Liver (tissue), 9 donors: Measurements from ENCODE around the gene TMEM255A. TPM values are rescaled to one million over a fixed set of nuclear protein-coding genes. Genes with fewer than 3 reads are reported as not detected.

ENCODE experiments used
- DNase-seq: peaks from one replicate; pipeline ENCODE4 v3.0.0-alpha.2; 2017; ENCODE audit warnings: low spot score
- H3K27ac ChIP-seq, 2 donors: one replicate each; pipeline ENCODE4 v1.7.0; 2013; ENCODE audit warnings: inconsistent platforms in 2 of 2, low read length in 2 of 2, control low read depth in 1 of 2, low read depth in 1 of 2, mild to moderate bottlenecking in 1 of 2
- H3K27me3 ChIP-seq, 4 donors: one replicate each; pipeline versions ENCODE4 v1.6.1 to v1.7.0; 2013; ENCODE audit warnings: low read length in 3 of 4, inconsistent platforms in 1 of 4, mild to moderate bottlenecking in 1 of 4, moderate library complexity in 1 of 4; ENCODE audit not compliant: control insufficient read depth in 4 of 4, insufficient read depth in 4 of 4
- H3K36me3 ChIP-seq, 4 donors: one replicate each; pipeline versions ENCODE4 v1.6.1 to v1.7.0; 2013; ENCODE audit warnings: low read length in 3 of 4, mild to moderate bottlenecking in 3 of 4, low read depth in 1 of 4, moderate library complexity in 1 of 4; ENCODE audit not compliant: control insufficient read depth in 4 of 4, insufficient read depth in 3 of 4
- H3K4me1 ChIP-seq, 4 donors: one replicate each; pipeline versions ENCODE4 v1.6.1 to v1.7.0; 2013; ENCODE audit warnings: low read length in 3 of 4, mild to moderate bottlenecking in 3 of 4, moderate library complexity in 1 of 4; ENCODE audit not compliant: control insufficient read depth in 4 of 4, insufficient read depth in 4 of 4
- H3K4me3 ChIP-seq, 3 donors: one replicate each; pipeline versions ENCODE4 v1.6.1 to v1.7.0; 2013; ENCODE audit warnings: low read length in 3 of 3, control low read depth in 1 of 3, low read depth in 1 of 3, mild to moderate bottlenecking in 1 of 3
- H3K9ac ChIP-seq, 2 donors: one replicate each; pipeline ENCODE4 v1.7.0; 2013; ENCODE audit warnings: low read length in 2 of 2, mild to moderate bottlenecking in 2 of 2, moderate library complexity in 2 of 2, control low read depth in 1 of 2, low read depth in 1 of 2
- H3K9me3 ChIP-seq, 4 donors: one replicate each; pipeline versions ENCODE4 v1.6.1 to v1.7.0; 2013; ENCODE audit warnings: low read length in 3 of 4; ENCODE audit not compliant: control insufficient read depth in 4 of 4
- EGR1 ChIP-seq, 2 donors: IDR thresholded peaks; 2 replicates each; pipeline ENCODE4 v1.6.1; 2016 to 2018; ENCODE audit warnings: antibody characterized with exemption in 2 of 2, low read depth in 2 of 2
- FOXA1 ChIP-seq: IDR thresholded peaks from 2 replicates; pipeline ENCODE4 v1.6.1; 2016; ENCODE audit warnings: antibody characterized with exemption
- FOXA2 ChIP-seq: IDR thresholded peaks from 2 replicates; pipeline ENCODE4 v1.6.1; 2016; ENCODE audit warnings: antibody characterized with exemption
- HNF4A ChIP-seq, 2 donors: conservative IDR thresholded peaks; 2 replicates each; pipeline ENCODE4 v1.6.1; 2016; ENCODE audit warnings: antibody characterized with exemption in 2 of 2, mild to moderate bottlenecking in 2 of 2
- JUND ChIP-seq, 2 donors: IDR thresholded peaks; 2 replicates each; pipeline ENCODE4 v1.6.1; 2016; ENCODE audit warnings: antibody characterized with exemption in 2 of 2
- NR2F2 ChIP-seq: IDR thresholded peaks from 2 replicates; pipeline ENCODE4 v1.6.1; 2016; ENCODE audit warnings: antibody characterized with exemption
- RAD21 ChIP-seq, 2 donors: IDR thresholded peaks; 2 replicates each; pipeline ENCODE4 v1.6.1; 2016; ENCODE audit warnings: antibody characterized with exemption in 2 of 2, mild to moderate bottlenecking in 2 of 2
- RXRA ChIP-seq, 2 donors: IDR thresholded peaks; 2 replicates each; pipeline ENCODE4 v1.6.1; 2017 to 2018; ENCODE audit warnings: antibody characterized with exemption in 2 of 2, mild to moderate bottlenecking in 1 of 2
- SP1 ChIP-seq: IDR thresholded peaks from 2 replicates; pipeline ENCODE4 v1.6.1; 2018; ENCODE audit warnings: antibody characterized with exemption, mild to moderate bottlenecking
- TAF1 ChIP-seq: conservative IDR thresholded peaks from 2 replicates; pipeline ENCODE4 v1.6.1; 2016; ENCODE audit warnings: antibody characterized with exemption, mild to moderate bottlenecking
- YY1 ChIP-seq: IDR thresholded peaks from 2 replicates; pipeline ENCODE4 v1.6.1; 2016; ENCODE audit warnings: antibody characterized with exemption, mild to moderate bottlenecking
- WGBS: extraction: QIAGEN DNeasy Blood & Tissue Kit; methylation state at CpG from one replicate; pipeline ENCODE4 v1.1.7; 2013; 5-methylcytosine and 5-hydroxymethylcytosine counted together
- polyA plus RNA-seq, 2 donors: library from polyadenylated mRNA; stranded (reverse) in 1 of 2; unstranded in 1 of 2; fragments of 200-250 nt in 1 of 2; fragments of >200 nt in 1 of 2; fragmentation: Nextera tagmentation in 1 of 2; extraction: Ambion mirVana in 1 of 2; gene quantifications; one replicate each; pipeline versions ENCODE4 v1.2.1 to v1.2.3, GENCODE V29; 2013 to 2015
- total RNA-seq, 2 donors: library from RNA; depleted of rRNA; stranded (reverse); fragments of >200 nt; gene quantifications; one replicate each; pipeline ENCODE4 v1.2.3, GENCODE V29; 2014
- TF ChIP-seq, protein P1 (sequence below): IDR thresholded peaks from 2 replicates; pipeline ENCODE4 v1.6.1; 2016; ENCODE audit warnings: antibody characterized with exemption
- TF ChIP-seq, protein P2 (sequence below): IDR thresholded peaks from 2 replicates; pipeline ENCODE4 v1.6.1; 2016; ENCODE audit warnings: antibody characterized with exemption
- TF ChIP-seq, protein P3 (sequence below): IDR thresholded peaks from 2 replicates; pipeline ENCODE4 v1.6.1; 2016; ENCODE audit warnings: antibody characterized with exemption
- TF ChIP-seq, protein P4 (sequence below): fragments of 150-350 bp; IDR thresholded peaks from 2 replicates; pipeline ENCODE4 v1.5.1; 2017; ENCODE audit warnings: improper control_type of control experiment, low read depth, low read length; ENCODE audit not compliant: missing input control
- donor health status: healthy.
- donor health status: healthy.
- donor health status: healthy.
- donor health status: healthy.
- donor health status: healthy.

TMEM255A gene
- total and polyA plus RNA-seq, 4 donors = 0.08 TPM; not detected in 3

DNA sequence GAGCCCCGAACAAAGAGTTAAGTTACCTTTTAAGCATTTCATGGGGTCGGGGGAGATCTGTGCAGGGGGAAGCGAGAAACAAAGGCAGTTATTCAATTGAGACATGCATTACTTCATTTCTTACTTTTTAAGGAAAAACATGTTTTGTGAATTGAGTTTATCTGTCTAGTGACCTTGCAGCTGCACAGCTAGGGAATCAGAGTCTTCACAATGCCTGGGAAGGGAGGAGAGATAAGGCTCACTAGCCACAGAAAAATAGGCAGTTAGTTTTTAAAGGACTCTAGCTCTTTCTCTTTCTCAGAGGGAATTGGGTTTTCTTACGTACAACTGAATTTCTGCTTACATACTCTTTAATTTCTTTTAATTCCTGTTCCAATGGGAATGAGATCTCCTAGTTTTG is 86.9 kb downstream of the TMEM255A start (continued):
- TF ChIP-seq, protein P1, sequence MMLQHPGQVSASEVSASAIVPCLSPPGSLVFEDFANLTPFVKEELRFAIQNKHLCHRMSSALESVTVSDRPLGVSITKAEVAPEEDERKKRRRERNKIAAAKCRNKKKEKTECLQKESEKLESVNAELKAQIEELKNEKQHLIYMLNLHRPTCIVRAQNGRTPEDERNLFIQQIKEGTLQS = no peak
- TF ChIP-seq, protein P2, sequence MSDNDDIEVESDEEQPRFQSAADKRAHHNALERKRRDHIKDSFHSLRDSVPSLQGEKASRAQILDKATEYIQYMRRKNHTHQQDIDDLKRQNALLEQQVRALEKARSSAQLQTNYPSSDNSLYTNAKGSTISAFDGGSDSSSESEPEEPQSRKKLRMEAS = no peak
- TF ChIP-seq TAF1 = no peak
- TF ChIP-seq FOXA2 = no peak

DNA sequence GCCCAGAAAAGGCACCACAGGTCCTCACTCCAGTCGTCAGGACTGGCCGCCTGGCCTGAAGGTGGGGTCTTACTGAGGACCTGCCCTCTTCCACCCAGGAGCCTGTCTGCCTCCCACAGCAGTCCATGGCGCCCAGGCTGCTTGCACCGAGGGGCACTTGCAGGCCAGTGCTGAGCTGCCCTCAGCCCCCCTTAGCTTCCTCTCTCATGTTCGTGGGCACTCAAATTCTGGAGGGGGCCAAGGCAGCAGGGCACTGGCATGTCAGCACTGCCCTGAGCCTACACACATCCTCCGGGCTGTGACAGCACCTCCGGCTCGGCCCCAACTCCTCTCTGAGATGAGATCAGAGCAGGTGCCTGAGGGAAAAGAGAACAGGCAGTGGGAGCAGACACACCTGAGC is 87.9 kb downstream of the TMEM255A start:
- TF ChIP-seq, protein P3, sequence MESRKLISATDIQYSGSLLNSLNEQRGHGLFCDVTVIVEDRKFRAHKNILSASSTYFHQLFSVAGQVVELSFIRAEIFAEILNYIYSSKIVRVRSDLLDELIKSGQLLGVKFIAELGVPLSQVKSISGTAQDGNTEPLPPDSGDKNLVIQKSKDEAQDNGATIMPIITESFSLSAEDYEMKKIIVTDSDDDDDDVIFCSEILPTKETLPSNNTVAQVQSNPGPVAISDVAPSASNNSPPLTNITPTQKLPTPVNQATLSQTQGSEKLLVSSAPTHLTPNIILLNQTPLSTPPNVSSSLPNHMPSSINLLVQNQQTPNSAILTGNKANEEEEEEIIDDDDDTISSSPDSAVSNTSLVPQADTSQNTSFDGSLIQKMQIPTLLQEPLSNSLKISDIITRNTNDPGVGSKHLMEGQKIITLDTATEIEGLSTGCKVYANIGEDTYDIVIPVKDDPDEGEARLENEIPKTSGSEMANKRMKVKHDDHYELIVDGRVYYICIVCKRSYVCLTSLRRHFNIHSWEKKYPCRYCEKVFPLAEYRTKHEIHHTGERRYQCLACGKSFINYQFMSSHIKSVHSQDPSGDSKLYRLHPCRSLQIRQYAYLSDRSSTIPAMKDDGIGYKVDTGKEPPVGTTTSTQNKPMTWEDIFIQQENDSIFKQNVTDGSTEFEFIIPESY = no peak
- TF ChIP-seq FOXA2 (no peak), TAF1 (no peak), HNF4A (conservative IDR thresholded peaks at IDR 0.05) (no peak), YY1 (no peak), FOXA1 (no peak), RXRA (IDR thresholded peaks at IDR 0.05) (no peak), JUND (IDR thresholded peaks at IDR 0.05) (no peak), EGR1 (IDR thresholded peaks at IDR 0.05; ENCODE audit: low read depth in 2 of 2) (no peak), SP1 (no peak), NR2F2 (no peak)
- TF ChIP-seq, protein P2 = no peak
- TF ChIP-seq, protein P4, sequence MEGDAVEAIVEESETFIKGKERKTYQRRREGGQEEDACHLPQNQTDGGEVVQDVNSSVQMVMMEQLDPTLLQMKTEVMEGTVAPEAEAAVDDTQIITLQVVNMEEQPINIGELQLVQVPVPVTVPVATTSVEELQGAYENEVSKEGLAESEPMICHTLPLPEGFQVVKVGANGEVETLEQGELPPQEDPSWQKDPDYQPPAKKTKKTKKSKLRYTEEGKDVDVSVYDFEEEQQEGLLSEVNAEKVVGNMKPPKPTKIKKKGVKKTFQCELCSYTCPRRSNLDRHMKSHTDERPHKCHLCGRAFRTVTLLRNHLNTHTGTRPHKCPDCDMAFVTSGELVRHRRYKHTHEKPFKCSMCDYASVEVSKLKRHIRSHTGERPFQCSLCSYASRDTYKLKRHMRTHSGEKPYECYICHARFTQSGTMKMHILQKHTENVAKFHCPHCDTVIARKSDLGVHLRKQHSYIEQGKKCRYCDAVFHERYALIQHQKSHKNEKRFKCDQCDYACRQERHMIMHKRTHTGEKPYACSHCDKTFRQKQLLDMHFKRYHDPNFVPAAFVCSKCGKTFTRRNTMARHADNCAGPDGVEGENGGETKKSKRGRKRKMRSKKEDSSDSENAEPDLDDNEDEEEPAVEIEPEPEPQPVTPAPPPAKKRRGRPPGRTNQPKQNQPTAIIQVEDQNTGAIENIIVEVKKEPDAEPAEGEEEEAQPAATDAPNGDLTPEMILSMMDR = no peak
- H3K9me3 ChIP-seq = no peaks in the 10 kb centered on the region
- no peaks in the 10 kb centered on the region for H3K4me1 ChIP-seq
- H3K36me3 ChIP-seq = peaks cover 0 to 3% (median 0%) of the 10 kb centered on the region in 4 donors
- H3K9ac ChIP-seq = no peak overlapping the region
- H3K27me3 ChIP-seq = no peaks in the 10 kb centered on the region
- 98% methylated on average over 8 of the region's 8 CpGs for WGBS
- no peak overlapping the region for H3K27ac ChIP-seq
- DNase-seq = no peak
- H3K4me3 ChIP-seq = no peak overlapping the region

DNA sequence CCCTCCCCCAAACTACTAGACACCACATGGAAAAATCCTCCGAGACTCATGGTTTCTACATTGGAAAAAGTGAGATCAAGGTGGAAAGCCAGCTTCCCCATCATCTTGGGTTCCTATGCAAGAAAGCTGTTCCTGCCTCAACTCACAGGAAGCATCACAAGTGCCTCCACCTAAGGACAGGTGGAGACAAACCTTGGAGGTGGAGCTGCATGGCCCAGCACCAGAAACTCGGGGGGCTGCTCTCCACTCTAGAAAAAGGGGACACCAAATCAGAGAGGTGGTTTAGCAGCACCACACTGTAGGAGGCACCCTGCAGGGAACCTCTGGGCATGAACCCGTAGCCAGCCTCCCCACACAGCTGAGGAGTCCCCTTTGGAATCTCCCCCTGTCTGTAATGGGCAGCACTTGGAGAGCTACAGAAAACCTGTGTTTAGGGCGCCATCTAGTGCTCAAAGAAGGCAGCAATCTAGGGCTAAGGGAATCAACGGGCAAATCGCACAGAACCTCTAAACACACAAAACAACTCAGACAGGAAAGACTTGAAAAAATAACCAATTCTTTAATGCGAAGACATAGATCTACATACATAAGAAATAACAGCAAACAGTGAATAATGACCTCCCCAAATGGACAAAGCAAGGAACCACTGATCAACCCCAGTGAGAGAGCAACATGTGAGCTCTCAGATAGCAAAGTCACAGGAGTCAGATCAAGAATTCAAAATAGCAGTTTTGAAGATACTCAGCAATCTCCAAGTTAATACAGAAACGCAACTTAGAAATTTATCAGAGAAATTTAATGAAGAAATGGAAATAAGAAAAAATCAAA is 97.6 kb downstream of the TMEM255A start:
- H3K36me3 ChIP-seq = no peaks in the 10 kb centered on the region
- H3K9me3 ChIP-seq = no peaks in the 10 kb centered on the region
- WGBS = 26% methylated on average over 8 of the region's 8 CpGs
- H3K27ac ChIP-seq = no peak overlapping the region
- no peak overlapping the region for H3K4me3 ChIP-seq
- H3K27me3 ChIP-seq = no peaks in the 10 kb centered on the region
- no peak overlapping the region for H3K9ac ChIP-seq
- peaks cover 0 to 9% (median 0%) of the 10 kb centered on the region in 4 donors for H3K4me1 ChIP-seq
- DNase-seq = peak; percentile 54
- TF ChIP-seq EGR1 (IDR thresholded peaks at IDR 0.05; ENCODE audit: low read depth in 2 of 2) = no peak
- TF ChIP-seq, protein P4 = peak; percentile 72
- peak; percentile 67 to 85 for TF ChIP-seq RAD21 (IDR thresholded peaks at IDR 0.05)
- TF ChIP-seq RXRA (IDR thresholded peaks at IDR 0.05) = peak; percentile 13 to 49
- TF ChIP-seq HNF4A (conservative IDR thresholded peaks at IDR 0.05) = no peak
